B cell (primary cell): ENCODE data around the gene WDR35. TPM values are rescaled to one million over a fixed set of nuclear protein-coding genes. Genes with fewer than 3 reads are reported as not detected.
A peak's percentile ranks its signal among the peaks of the same experiment; 100 is the strongest.

Source experiments
- ATAC-seq: fragments of 200-7000 bp; cut with Tn5 transposase; one replicate; pipeline ENCODE4 v1.10.0; 2021; ENCODE audit warnings: low read depth, mild to moderate bottlenecking, moderate number of reproducible peaks, moderate library complexity
- CTCF ChIA-PET: fragments of 350-600 bp; sonication (Branson Sonifier 250); formaldehyde crosslinking; loops from one replicate; lab custom pipeline; 2021; ENCODE audit warnings: antibody characterized with exemption, inconsistent platforms; lab: Charles Lee
- POLR2A ChIA-PET: fragments of 350-600 bp; sonication (Branson Sonifier 250); formaldehyde crosslinking; loops from one replicate; lab custom pipeline; 2021; ENCODE audit warnings: antibody characterized with exemption; lab: Charles Lee
- DNase-seq: peaks from one replicate; pipeline ENCODE4 v3.0.0; 2013
- H2AFZ ChIP-seq: 2 replicates; pipeline ENCODE4 v1.6.1; 2012; ENCODE audit warnings: mild to moderate bottlenecking, low read depth, low read length; ENCODE audit not compliant: insufficient read depth, poor library complexity, severe bottlenecking
- H3K27ac ChIP-seq, 2 donors: 1 replicate in 1 of 2; 2 replicates in 1 of 2; pipeline ENCODE4 v1.5.1; 2012 to 2013; ENCODE audit warnings: low read length in 2 of 2, mild to moderate bottlenecking in 2 of 2, moderate library complexity in 1 of 2
- H3K27me3 ChIP-seq, 4 experiments: fragments of 200-600 bp in 1 of 4; sonication (generic) in 1 of 4; replicated peaks in 1 of 4; 1 replicate in 2 of 4; 2 replicates in 2 of 4; pipeline versions ENCODE4 v1.6.1 to v1.7.0; 2013 to 2016; ENCODE audit warnings: low read length in 3 of 4, mild to moderate bottlenecking in 2 of 4, mixed read lengths in 1 of 4, moderate library complexity in 1 of 4; ENCODE audit not compliant: insufficient read depth in 4 of 4, control insufficient read depth in 3 of 4; ENCODE audit errors: control extremely low read depth in 1 of 4
- H3K36me3 ChIP-seq, 2 experiments: replicated peaks in 1 of 2; 1 replicate in 1 of 2; 2 replicates in 1 of 2; pipeline versions ENCODE4 v1.6.1 to v1.7.1; 2013; ENCODE audit warnings: low read length in 1 of 2; ENCODE audit not compliant: insufficient read depth in 2 of 2, control insufficient read depth in 1 of 2; ENCODE audit errors: control extremely low read depth in 1 of 2, extremely low read depth in 1 of 2
- H3K4me1 ChIP-seq, 2 donors: fragments of 200-600 bp in 1 of 2; sonication (generic) in 1 of 2; 1 replicate in 1 of 2; 2 replicates in 1 of 2; pipeline versions ENCODE4 v1.5.1 to v1.6.1; 2013 to 2017; ENCODE audit warnings: low read length in 2 of 2; ENCODE audit not compliant: control insufficient read depth in 2 of 2, insufficient read depth in 2 of 2
- H3K4me2 ChIP-seq: replicated peaks from 2 replicates; pipeline ENCODE3; 2012; ENCODE audit warnings: mild to moderate bottlenecking, low read depth, low read length; ENCODE audit not compliant: poor library complexity, severe bottlenecking
- H3K4me3 ChIP-seq, 5 experiments: fragments of 200-600 bp in 1 of 5; sonication (generic) in 1 of 5; 1 replicate in 3 of 5; 2 replicates in 2 of 5; pipeline versions ENCODE4 v1.5.1 to v1.7.0; 2011 to 2016; ENCODE audit warnings: low read length in 4 of 5, mild to moderate bottlenecking in 4 of 5, low read depth in 2 of 5, control low read depth in 1 of 5, moderate library complexity in 1 of 5; ENCODE audit not compliant: insufficient read depth in 1 of 5; ENCODE audit errors: control extremely low read depth in 1 of 5, extremely low read depth in 1 of 5
- H3K79me2 ChIP-seq: fragments of 200-600 bp; sonication (generic); one replicate; pipeline ENCODE4 v1.6.0; 2016; ENCODE audit warnings: low read length; ENCODE audit not compliant: control insufficient read depth, insufficient read depth
- H3K9ac ChIP-seq: fragments of 200-600 bp; sonication (generic); 2 replicates; pipeline ENCODE4 v1.6.1; 2017; ENCODE audit warnings: mild to moderate bottlenecking, low read length, moderate library complexity
- H3K9me3 ChIP-seq, 3 donors: one replicate each; pipeline versions ENCODE4 v1.6.1 to v1.7.1; 2013; ENCODE audit warnings: low read length in 2 of 3; ENCODE audit not compliant: control insufficient read depth in 2 of 3, insufficient read depth in 1 of 3; ENCODE audit errors: control extremely low read depth in 1 of 3
- H4K20me1 ChIP-seq: 2 replicates; pipeline ENCODE4 v1.6.0; 2012; ENCODE audit warnings: mild to moderate bottlenecking, low read length; ENCODE audit not compliant: insufficient read depth, control insufficient read depth, poor library complexity, severe bottlenecking
- H3K27ac Mint-ChIP-seq: one replicate; pipeline ENCODE4 v1.8.0; 2021; ENCODE audit warnings: mixed read lengths
- H3K27me3 Mint-ChIP-seq: one replicate; pipeline ENCODE4 v1.8.0; 2021; ENCODE audit warnings: mixed read lengths
- H3K4me1 Mint-ChIP-seq: one replicate; pipeline ENCODE4 v1.8.0; 2021; ENCODE audit warnings: mixed read lengths
- H3K4me3 Mint-ChIP-seq: one replicate; pipeline ENCODE4 v1.8.0; 2021; ENCODE audit warnings: mixed read lengths
- H3K9me3 Mint-ChIP-seq: one replicate; pipeline ENCODE4 v1.8.0; 2022; ENCODE audit warnings: mixed read lengths; ENCODE audit not compliant: insufficient read depth
- CTCF ChIP-seq: fragments of 200-600 bp; IDR thresholded peaks from one replicate; pipeline ENCODE4 v1.8.0; 2022; ENCODE audit warnings: antibody characterized with exemption, mild to moderate bottlenecking
- EZH2 ChIP-seq: IDR thresholded peaks from 2 replicates; pipeline ENCODE4 v1.6.1; 2012; ENCODE audit warnings: borderline replicate concordance, low read depth, mild to moderate bottlenecking, moderate library complexity, low read length; ENCODE audit not compliant: insufficient read depth, poor library complexity, severe bottlenecking
- WGBS: methylation state at CpG from one replicate; pipeline ENCODE4 v1.1.5; 2013; ENCODE audit warnings: missing lambda C conversion rate; ENCODE audit not compliant: insufficient coverage; 5-methylcytosine and 5-hydroxymethylcytosine counted together
- intact Hi-C: fragments of 100-400 bp; cut with micrococcal nuclease; formaldehyde crosslinking; loops from one replicate; pipeline ENCODE4 v1.10.0; 2022
- polyA plus RNA-seq: library from polyadenylated mRNA; depleted of rRNA; stranded (reverse); fragments of >200 nt; gene quantifications from 2 replicates; pipeline ENCODE4 v1.2.3, GENCODE V29; 2012
- total RNA-seq, 2 donors: library from RNA; stranded (reverse); fragments of 120-200 nt in 1 of 2; gene quantifications; 1 replicate in 1 of 2; 2 replicates in 1 of 2; pipeline versions ENCODE4 v1.2.3 to v1.2.4, GENCODE V29; 2013 to 2022

Gene WDR35
- total and polyA plus RNA-seq, 2 donors (not counting 1 experiment from before 2014, with no cell fraction given) = 2.4 to 9.4 TPM

GRCh38 chr2:19868224-19868623 lies 121.7 kb downstream of the WDR35 start:
- Mint-ChIP-seq H3K4me3 (peak overlapping the region; percentile 98), H3K9me3 (no peaks in the 10 kb centered on the region), H3K27me3 (no peaks in the 10 kb centered on the region), H3K4me1 (peaks cover 27% of the 10 kb centered on the region), H3K27ac (peak overlapping the region; percentile 95)
- H3K4me1 ChIP-seq = peaks cover 14 to 24% of the 10 kb centered on the region in 2 donors
- TF ChIP-seq CTCF = no peak
- no peak for TF ChIP-seq EZH2
- peak overlapping the region; percentile 80 for H3K4me2 ChIP-seq
- peaks cover 0 to 4% (median 0%) of the 10 kb centered on the region in 3 donors for H3K9me3 ChIP-seq
- peak overlapping the region; percentile 95 for H2AFZ ChIP-seq
- intact Hi-C loops = loop anchor here (1.0 to 5.0 kb wide), 3 partner anchors 33 to 519 kb away; partner anchors contain the start of gene TTC32
- H3K36me3 ChIP-seq = no peaks in the 10 kb centered on the region
- H3K27ac ChIP-seq = peak overlapping the region; percentile 62 to 84
- peak overlapping the region; percentile 79 for H3K9ac ChIP-seq
- WGBS = 69% methylated on average over 5 of the region's 7 CpGs
- H3K4me3 ChIP-seq = peak overlapping the region; percentile 42 to 77 (median 62)
- no peaks in the 10 kb centered on the region for H3K79me2 ChIP-seq
- no peak for ATAC-seq
- ChIA-PET CTCF (interaction anchor here (0.8 kb wide), 1 partner anchor 1347 kb away, joined by 3 read pairs; no protein-coding TSS in a partner anchor), POLR2A (no interaction called here)
- no peaks in the 10 kb centered on the region for H4K20me1 ChIP-seq
- no peak for DNase-seq
- H3K27me3 ChIP-seq = peaks cover 0 to 8% (median 0%) of the 10 kb centered on the region in 4 experiments

GRCh38 chr2:19866771-19867170 lies 123.1 kb downstream of the WDR35 start:
- Histone ChIP-seq H2AFZ (no peak overlapping the region), H3K9ac (no peak overlapping the region), H3K36me3 (no peaks in the 10 kb centered on the region), H3K27ac (no peak overlapping the region), H3K4me3 (no peak overlapping the region), H3K4me1 (peaks cover 14 to 25% of the 10 kb centered on the region in 2 donors), H3K27me3 (peaks cover 0 to 8% (median 0%) of the 10 kb centered on the region in 4 experiments), H3K9me3 (peaks cover 0 to 4% (median 0%) of the 10 kb centered on the region in 3 donors), H4K20me1 (no peaks in the 10 kb centered on the region), H3K4me2 (no peak overlapping the region), H3K79me2 (no peaks in the 10 kb centered on the region)
- ATAC-seq (no peak), DNase-seq (no peak)
- ChIA-PET POLR2A (no interaction called here), CTCF (interaction anchor here (0.9 to 2.1 kb wide), 2 partner anchors 1346 to 1348 kb away, joined by 3 to 11 read pairs; no protein-coding TSS in a partner anchor)
- H3K4me3 Mint-ChIP-seq = no peak overlapping the region
- 93% methylated on average over 2 of the region's 2 CpGs for WGBS
- intact Hi-C loops = loop anchor here (5.0 kb wide), 1 partner anchor 504 kb away; no protein-coding TSS in a partner anchor
- no peaks in the 10 kb centered on the region for H3K9me3 Mint-ChIP-seq
- no peaks in the 10 kb centered on the region for H3K27me3 Mint-ChIP-seq
- peaks cover 27% of the 10 kb centered on the region for H3K4me1 Mint-ChIP-seq
- no peak overlapping the region for H3K27ac Mint-ChIP-seq
- no peak for TF ChIP-seq CTCF
- TF ChIP-seq EZH2 = no peak
